GM12878 (cell line): ENCODE data around the gene ADAMTS18. TPM values are rescaled to one million over a fixed set of nuclear protein-coding genes. Genes with fewer than 3 reads are reported as not detected.

Experiments used
- ATAC-seq: fragments of 200-7000 bp; cut with Tn5 transposase; 3 replicates; pipeline ENCODE4 v1.9.1; 2020; ENCODE audit warnings: mild to moderate bottlenecking, moderate library complexity
- BruUV-seq: library from RNA; stranded (reverse); fragments of 400-500 nt; replicated peaks from 2 replicates; lab custom pipeline; 2021; lab: Mats Ljungman, UMichigan
- CTCF ChIA-PET: fragments of 300-600 bp; sonication (Branson Sonifier 250); formaldehyde crosslinking; extraction: SDS; loops from one replicate; lab custom pipeline; 2021; ENCODE audit warnings: inconsistent platforms; lab: Yijun Ruan, JAX
- POLR2A ChIA-PET: fragments of 350-600 bp; formaldehyde crosslinking; extraction: SDS; loops from one replicate; lab custom pipeline; 2021; ENCODE audit warnings: inconsistent platforms; lab: Charles Lee
- RAD21 ChIA-PET: fragments of 300-600 bp; sonication (Branson Sonifier 250); formaldehyde crosslinking; loops from one replicate; lab custom pipeline; 2023; ENCODE audit warnings: antibody characterized with exemption; ENCODE audit not compliant: unreplicated experiment; lab: Charles Lee
- SMC1A ChIA-PET: fragments of 300-600 bp; sonication (Branson Sonifier 250); formaldehyde crosslinking; loops from one replicate; lab custom pipeline; 2023; ENCODE audit not compliant: unreplicated experiment, uncharacterized antibody; lab: Charles Lee
- DNase-seq: peaks from one replicate; pipeline ENCODE4 v3.0.0-alpha.2; 2011; ENCODE audit warnings: low read depth, low spot score
- FAIRE-seq: peaks from 3 replicates; lab custom pipeline; 2011; peaks lifted over from hg19 to GRCh38; lab: Jason Lieb, UNC
- H2AFZ ChIP-seq: 2 replicates; pipeline ENCODE4 v1.6.0; 2011; ENCODE audit warnings: low read depth, low read length, control low read depth; ENCODE audit not compliant: control insufficient read depth
- H3K27ac ChIP-seq: 2 replicates; pipeline ENCODE4 v1.5.1; 2011; ENCODE audit warnings: control low read depth; ENCODE audit not compliant: control insufficient read depth, insufficient read depth
- H3K27me3 ChIP-seq, 2 experiments: replicated peaks in 1 of 2; 2 replicates each; pipeline versions ENCODE4 v1.6.0 to v1.6.1; 2011; ENCODE audit warnings: low read length in 1 of 2; ENCODE audit not compliant: control insufficient read depth in 2 of 2, insufficient read depth in 2 of 2
- H3K36me3 ChIP-seq, 2 experiments: 2 replicates each; pipeline ENCODE4 v1.5.1; 2011; ENCODE audit warnings: low read length in 1 of 2; ENCODE audit not compliant: control insufficient read depth in 2 of 2, insufficient read depth in 2 of 2
- H3K4me1 ChIP-seq: 2 replicates; pipeline ENCODE4 v1.6.1; 2011; ENCODE audit warnings: mild to moderate bottlenecking, low read length, moderate library complexity, mixed read lengths; ENCODE audit not compliant: control insufficient read depth, insufficient read depth
- H3K4me2 ChIP-seq: 2 replicates; pipeline ENCODE4 v1.6.0; 2011; ENCODE audit warnings: control low read depth; ENCODE audit not compliant: control insufficient read depth, insufficient read depth
- H3K4me3 ChIP-seq: fragments of 200-600 bp; sonication (generic); 2 replicates; pipeline ENCODE4 v1.5.1; 2016
- H3K79me2 ChIP-seq: 2 replicates; pipeline ENCODE4 v1.6.0; 2011; ENCODE audit warnings: low read length; ENCODE audit not compliant: control insufficient read depth, insufficient read depth
- H3K9ac ChIP-seq: 2 replicates; pipeline ENCODE4 v1.8.0; 2011; ENCODE audit warnings: low read length, control low read depth, mixed read lengths; ENCODE audit not compliant: control insufficient read depth, insufficient read depth
- H3K9me3 ChIP-seq: replicated peaks from 3 replicates; pipeline ENCODE4 v1.5.1; 2011; ENCODE audit warnings: mild to moderate bottlenecking, low read length; ENCODE audit not compliant: control insufficient read depth, insufficient read depth
- H4K20me1 ChIP-seq: 2 replicates; pipeline ENCODE4 v1.6.0; 2011; ENCODE audit not compliant: control insufficient read depth, insufficient read depth
- ASH2L ChIP-seq: fragments of 300-600, 200-600 bp; sonication (generic); IDR thresholded peaks from 2 replicates; pipeline ENCODE4 v1.6.1; 2017; ENCODE audit warnings: low read depth, mild to moderate bottlenecking, borderline replicate concordance
- ETV6 ChIP-seq, 2 experiments: fragments of 450-650 bp in 1 of 2; IDR thresholded peaks in 1 of 2; conservative IDR thresholded peaks in 1 of 2; 2 replicates each; pipeline ENCODE4 v1.6.1; 2014; ENCODE audit warnings: antibody characterized with exemption in 1 of 2, borderline replicate concordance in 1 of 2, low read depth in 1 of 2, mild to moderate bottlenecking in 1 of 2, moderate library complexity in 1 of 2
- MEF2B ChIP-seq: fragments of 450-650 bp; IDR thresholded peaks from 2 replicates; pipeline ENCODE4 v1.6.1; 2018; ENCODE audit warnings: mild to moderate bottlenecking, moderate library complexity; ENCODE audit not compliant: partially characterized antibody, poor library complexity, severe bottlenecking
- PML ChIP-seq: IDR thresholded peaks from 2 replicates; pipeline ENCODE4 v1.6.1; 2012; ENCODE audit warnings: low read length, inconsistent platforms
- SRF ChIP-seq, 2 experiments: IDR thresholded peaks; 2 replicates each; pipeline ENCODE4 v1.6.1; 2011; ENCODE audit warnings: low read depth in 2 of 2, low read length in 2 of 2, mild to moderate bottlenecking in 1 of 2, moderate library complexity in 1 of 2
- STAT1 ChIP-seq: fragments of 450-650 bp; conservative IDR thresholded peaks from 2 replicates; pipeline ENCODE4 v1.6.1; 2014; ENCODE audit warnings: antibody characterized with exemption, mild to moderate bottlenecking
- WGBS: methylation state at CpG from one replicate; pipeline ENCODE4 v1.1.6; 2016; ENCODE audit warnings: low lambda C conversion rate; ENCODE audit not compliant: insufficient replicate concordance, insufficient coverage; ENCODE audit errors: missing lambda C conversion rate; 5-methylcytosine and 5-hydroxymethylcytosine counted together
- in situ Hi-C: fragments of 300-500 bp; cut with MboI; formaldehyde crosslinking; loops from 9 replicates; pipeline ENCODE4 v1.14.3; 2018; ENCODE audit warnings: mixed read lengths
- intact Hi-C: fragments of 100-400 bp; cut with micrococcal nuclease; formaldehyde crosslinking; loops from one replicate; pipeline ENCODE4 v1.14.2; 2022; ENCODE audit not compliant: unreplicated experiment
- polyA plus RNA-seq, 11 experiments: library from polyadenylated mRNA; depleted of rRNA in 4 of 11; unstranded in 6 of 11; stranded (reverse) in 5 of 11; fragments of >200 nt; fragmentation: Nextera tagmentation in 4 of 11; fragmentation: Illumina TruSeq in 1 of 11; extraction: Ambion mirVana in 4 of 11; extraction: Trizol in 1 of 11; gene quantifications; 1 replicate in 1 of 11; 2 replicates in 10 of 11; pipeline versions ENCODE4 v1.2.1 to v1.2.3, GENCODE V29; 2011 to 2016; ENCODE audit warnings: inconsistent platforms in 2 of 11, missing spikeins in 2 of 11, low read depth in 1 of 11
- total RNA-seq, 4 experiments: library from RNA; depleted of rRNA in 3 of 4; stranded (reverse); fragments of >200 nt in 3 of 4; fragmentation: Illumina TruSeq in 1 of 4; extraction: Trizol in 1 of 4; gene quantifications; 2 replicates each; pipeline versions ENCODE4 v1.2.1 to v1.2.3, GENCODE V29; 2013 to 2021
- TF ChIP-seq, protein P1 (sequence below): fragments of 150-350 bp; IDR thresholded peaks from 2 replicates; pipeline ENCODE4 v1.6.1; 2014; ENCODE audit warnings: mild to moderate bottlenecking, low read depth, low read length
- TF ChIP-seq, protein P2 (sequence below): fragments of 450-650 bp; formaldehyde crosslinking; IDR thresholded peaks from 2 replicates; pipeline ENCODE4 v1.4.0; 2020; ENCODE audit warnings: mild to moderate bottlenecking, moderate library complexity

Gene ADAMTS18
- total and polyA plus RNA-seq, 10 of the 15 experiments (the other 5 are each of a cell fraction or from before 2014, with no cell fraction given), result not detected

- intact Hi-C loops, result no loop called here
- H3K27me3 ChIP-seq, result no peaks in the 10 kb centered on the region
- H3K27ac ChIP-seq, result no peak overlapping the region
- in situ Hi-C loops, result no loop called here
- no peak for ATAC-seq
- H3K9ac ChIP-seq, result no peak overlapping the region
- BruUV-seq, result no TSS peak
- no peak overlapping the region for H3K4me3 ChIP-seq
- no peak for DNase-seq
- ChIA-PET POLR2A (no interaction called here), SMC1A (no interaction called here), RAD21 (no interaction called here), CTCF (interaction anchor here (1.2 kb wide), 1 partner anchor 14 kb away, joined by 4 read pairs; no protein-coding TSS in a partner anchor)
- H3K9me3 ChIP-seq, result no peaks in the 10 kb centered on the region
- FAIRE-seq, result no peak
- TF ChIP-seq, protein P1, sequence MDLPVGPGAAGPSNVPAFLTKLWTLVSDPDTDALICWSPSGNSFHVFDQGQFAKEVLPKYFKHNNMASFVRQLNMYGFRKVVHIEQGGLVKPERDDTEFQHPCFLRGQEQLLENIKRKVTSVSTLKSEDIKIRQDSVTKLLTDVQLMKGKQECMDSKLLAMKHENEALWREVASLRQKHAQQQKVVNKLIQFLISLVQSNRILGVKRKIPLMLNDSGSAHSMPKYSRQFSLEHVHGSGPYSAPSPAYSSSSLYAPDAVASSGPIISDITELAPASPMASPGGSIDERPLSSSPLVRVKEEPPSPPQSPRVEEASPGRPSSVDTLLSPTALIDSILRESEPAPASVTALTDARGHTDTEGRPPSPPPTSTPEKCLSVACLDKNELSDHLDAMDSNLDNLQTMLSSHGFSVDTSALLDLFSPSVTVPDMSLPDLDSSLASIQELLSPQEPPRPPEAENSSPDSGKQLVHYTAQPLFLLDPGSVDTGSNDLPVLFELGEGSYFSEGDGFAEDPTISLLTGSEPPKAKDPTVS, result no peak
- TF ChIP-seq PML, result no peak
- TF ChIP-seq ETV6 (conservative IDR thresholded peaks at IDR 0.05 in 1 of 2, IDR thresholded peaks at IDR 0.05 in 1 of 2; ENCODE audit: borderline replicate concordance in 1 of 2, low read depth in 1 of 2), result no peak
- no peak for TF ChIP-seq ASH2L
- no peak for TF ChIP-seq MEF2B
- TF ChIP-seq, protein P2, sequence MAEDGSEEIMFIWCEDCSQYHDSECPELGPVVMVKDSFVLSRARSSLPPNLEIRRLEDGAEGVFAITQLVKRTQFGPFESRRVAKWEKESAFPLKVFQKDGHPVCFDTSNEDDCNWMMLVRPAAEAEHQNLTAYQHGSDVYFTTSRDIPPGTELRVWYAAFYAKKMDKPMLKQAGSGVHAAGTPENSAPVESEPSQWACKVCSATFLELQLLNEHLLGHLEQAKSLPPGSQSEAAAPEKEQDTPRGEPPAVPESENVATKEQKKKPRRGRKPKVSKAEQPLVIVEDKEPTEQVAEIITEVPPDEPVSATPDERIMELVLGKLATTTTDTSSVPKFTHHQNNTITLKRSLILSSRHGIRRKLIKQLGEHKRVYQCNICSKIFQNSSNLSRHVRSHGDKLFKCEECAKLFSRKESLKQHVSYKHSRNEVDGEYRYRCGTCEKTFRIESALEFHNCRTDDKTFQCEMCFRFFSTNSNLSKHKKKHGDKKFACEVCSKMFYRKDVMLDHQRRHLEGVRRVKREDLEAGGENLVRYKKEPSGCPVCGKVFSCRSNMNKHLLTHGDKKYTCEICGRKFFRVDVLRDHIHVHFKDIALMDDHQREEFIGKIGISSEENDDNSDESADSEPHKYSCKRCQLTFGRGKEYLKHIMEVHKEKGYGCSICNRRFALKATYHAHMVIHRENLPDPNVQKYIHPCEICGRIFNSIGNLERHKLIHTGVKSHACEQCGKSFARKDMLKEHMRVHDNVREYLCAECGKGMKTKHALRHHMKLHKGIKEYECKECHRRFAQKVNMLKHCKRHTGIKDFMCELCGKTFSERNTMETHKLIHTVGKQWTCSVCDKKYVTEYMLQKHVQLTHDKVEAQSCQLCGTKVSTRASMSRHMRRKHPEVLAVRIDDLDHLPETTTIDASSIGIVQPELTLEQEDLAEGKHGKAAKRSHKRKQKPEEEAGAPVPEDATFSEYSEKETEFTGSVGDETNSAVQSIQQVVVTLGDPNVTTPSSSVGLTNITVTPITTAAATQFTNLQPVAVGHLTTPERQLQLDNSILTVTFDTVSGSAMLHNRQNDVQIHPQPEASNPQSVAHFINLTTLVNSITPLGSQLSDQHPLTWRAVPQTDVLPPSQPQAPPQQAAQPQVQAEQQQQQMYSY, result no peak
- no peak for TF ChIP-seq STAT1
- TF ChIP-seq SRF (IDR thresholded peaks at IDR 0.05; ENCODE audit: low read depth in 2 of 2, low read length in 2 of 2), result no peak
- WGBS, result 47% methylated on average over 4 of the region's 4 CpGs
- H4K20me1 ChIP-seq, result no peaks in the 10 kb centered on the region
- no peak overlapping the region for H2AFZ ChIP-seq
- no peaks in the 10 kb centered on the region for H3K79me2 ChIP-seq
- no peaks in the 10 kb centered on the region for H3K36me3 ChIP-seq
- H3K4me1 ChIP-seq, result no peaks in the 10 kb centered on the region
- no peak overlapping the region for H3K4me2 ChIP-seq
Measured at GRCh38 chr16:77250400-77250799, 184.4 kb downstream of the ADAMTS18 start.
